GM18517 (cell line): ENCODE data around the gene MANBA.
"Not testable (repeated sequence)": the region's sequence is repeated elsewhere in the genome, so short reads cannot be mapped to it uniquely, and the experiment has no call there.

Experiments used
- ATAC-seq: cut with Tn5 transposase; IDR thresholded peaks from one replicate; pipeline ENCODE4 v1.9.1; 2021; ENCODE audit warnings: mild to moderate bottlenecking, moderate library complexity; ENCODE audit not compliant: unreplicated experiment

MANBA gene

GRCh38 chr4:102764901-102765300, 4.1 kb upstream of the MANBA start:
- ATAC-seq: no peak

GRCh38 chr4:102761906-102762305, 1.1 kb upstream of the MANBA start:
- ATAC-seq: no peak

- peak; percentile 2 for ATAC-seq
These were observed 531 bp upstream of the MANBA start for GRCh38 chr4:102761296-102761701.

GRCh38 chr4:102759831-102760644, 730 bp downstream of the MANBA start:
- ATAC-seq: peak; percentile 53

GRCh38 chr4:102758241-102759160, 2.3 kb downstream of the MANBA start:
- no peak for ATAC-seq

GRCh38 chr4:102757681-102758080, 3.1 kb downstream of the MANBA start:
- no peak for ATAC-seq

- ATAC-seq: no peak
These were observed 6.7 kb downstream of the MANBA start for GRCh38 chr4:102754044-102754443.

GRCh38 chr4:102751941-102752340, 8.8 kb downstream of the MANBA start:
- ATAC-seq: no peak

- ATAC-seq: peak; percentile 97
These were observed 17.4 kb downstream of the MANBA start for GRCh38 chr4:102743352-102743751.

- ATAC-seq: not testable (repeated sequence)
These were observed 22.0 kb downstream of the MANBA start for GRCh38 chr4:102738802-102739201.

GRCh38 chr4:102736636-102737549, 23.9 kb downstream of the MANBA start:
- no peak for ATAC-seq

GRCh38 chr4:102735582-102735981, 25.2 kb downstream of the MANBA start:
- ATAC-seq: no peak

GRCh38 chr4:102734591-102735385, 26.0 kb downstream of the MANBA start:
- peak; percentile 99 for ATAC-seq

- ATAC-seq: no peak
These were observed 26.7 kb downstream of the MANBA start for GRCh38 chr4:102734116-102734515.

GRCh38 chr4:102733084-102733483, 27.7 kb downstream of the MANBA start:
- ATAC-seq: no peak

- no peak for ATAC-seq
These were observed 28.1 kb downstream of the MANBA start for GRCh38 chr4:102732678-102733077.

GRCh38 chr4:102730968-102731533, 29.7 kb downstream of the MANBA start:
- no peak for ATAC-seq

GRCh38 chr4:102729486-102729885, 31.3 kb downstream of the MANBA start:
- ATAC-seq: not testable (repeated sequence)

- ATAC-seq: not testable (repeated sequence)
These were observed 33.8 kb downstream of the MANBA start for GRCh38 chr4:102726919-102727318.

GRCh38 chr4:102726068-102726467, 34.7 kb downstream of the MANBA start:
- ATAC-seq: no peak
